T-helper 1 cell (primary cell): ENCODE measurements around the gene PDE8A.
"Not testable (repeated sequence)": the region's sequence is repeated elsewhere in the genome, so short reads cannot be mapped to it uniquely, and the experiment has no call there.

Experiments
- DNase-seq, 5 donors: peaks; one replicate each; pipeline ENCODE4 v3.0.0-alpha.2; 2012 to 2020

PDE8A gene

GRCh38 chr15:85011724-85012123 is 30.1 kb downstream of the PDE8A start:
- not testable (repeated sequence) for DNase-seq

GRCh38 chr15:85013785-85014184 is 32.1 kb downstream of the PDE8A start:
- no peak for DNase-seq

- no peak for DNase-seq
Measured at GRCh38 chr15:85014932-85015331, 33.3 kb downstream of the PDE8A start.

GRCh38 chr15:85016275-85016674 is 34.6 kb downstream of the PDE8A start:
- DNase-seq: no peak

- DNase-seq: no peak
Measured at GRCh38 chr15:85019815-85020590, 38.3 kb downstream of the PDE8A start.

- no peak for DNase-seq
Measured at GRCh38 chr15:85021409-85021808, 39.8 kb downstream of the PDE8A start.

GRCh38 chr15:85022860-85023403 is 41.3 kb downstream of the PDE8A start:
- DNase-seq: no peak

GRCh38 chr15:85024003-85024402 is 42.3 kb downstream of the PDE8A start:
- no peak for DNase-seq

GRCh38 chr15:85024509-85025336 is 43.1 kb downstream of the PDE8A start:
- no peak for DNase-seq

- DNase-seq: no peak
Measured at GRCh38 chr15:85025516-85026251, 44.0 kb downstream of the PDE8A start.

- no peak for DNase-seq
Measured at GRCh38 chr15:85026304-85027032, 44.8 kb downstream of the PDE8A start.

- DNase-seq: no peak
Measured at GRCh38 chr15:85027033-85027380, 45.4 kb downstream of the PDE8A start.

- DNase-seq: no peak
Measured at GRCh38 chr15:85027421-85027820, 45.8 kb downstream of the PDE8A start.

GRCh38 chr15:85028416-85028815 is 46.8 kb downstream of the PDE8A start:
- no peak for DNase-seq

- no peak for DNase-seq
Measured at GRCh38 chr15:85029221-85029620, 47.6 kb downstream of the PDE8A start.

GRCh38 chr15:85030301-85030929 is 48.8 kb downstream of the PDE8A start:
- peak in 1 of 5 donors; percentile 11 for DNase-seq

- no peak for DNase-seq
Measured at GRCh38 chr15:85031086-85031943, 49.7 kb downstream of the PDE8A start.

GRCh38 chr15:85031944-85032558 is 50.4 kb downstream of the PDE8A start:
- no peak for DNase-seq

- DNase-seq: no peak
Measured at GRCh38 chr15:85033148-85033547, 51.5 kb downstream of the PDE8A start.

GRCh38 chr15:85034276-85034675 is 52.6 kb downstream of the PDE8A start:
- no peak for DNase-seq
